GM12891 (cell line): ENCODE data around the gene DHDDS.

ENCODE experiments used
- DNase-seq: peaks from one replicate; pipeline ENCODE4 v3.0.0; 2011; ENCODE audit warnings: low spot score; ENCODE audit not compliant: insufficient read length
- FAIRE-seq: peaks from 2 replicates; lab custom pipeline; 2011; peaks lifted over from hg19 to GRCh38; lab: Jason Lieb, UNC
- PAX5 ChIP-seq: IDR thresholded peaks from 2 replicates; pipeline ENCODE4 v1.6.1; 2011; ENCODE audit warnings: low read length, moderate library complexity, mild to moderate bottlenecking; ENCODE audit not compliant: insufficient read depth, severe bottlenecking
- POLR2A ChIP-seq: IDR thresholded peaks from 2 replicates; pipeline ENCODE4 v1.6.1; 2011; ENCODE audit warnings: low read depth, low read length, control low read depth
- POLR2AphosphoS5 ChIP-seq: IDR thresholded peaks from 2 replicates; pipeline ENCODE4 v1.6.1; 2011; ENCODE audit warnings: low read depth, low read length, control low read depth
- POU2F2 ChIP-seq: IDR thresholded peaks from 2 replicates; pipeline ENCODE4 v1.6.1; 2011; ENCODE audit warnings: low read depth, mild to moderate bottlenecking, control low read depth, low read length, moderate library complexity
- SPI1 ChIP-seq: IDR thresholded peaks from 2 replicates; pipeline ENCODE4 v1.6.1; 2011; ENCODE audit warnings: low read depth, low read length, control low read depth
- TAF1 ChIP-seq: IDR thresholded peaks from 2 replicates; pipeline ENCODE4 v1.6.1; 2011; ENCODE audit warnings: low read depth, low read length, control low read depth

The DHDDS gene

GRCh38 chr1:26417111-26417759, 14.9 kb upstream of the DHDDS start:
- DNase-seq = peak; percentile 72
- TF ChIP-seq TAF1 (no peak), PAX5 (no peak), SPI1 (no peak), POU2F2 (no peak), POLR2A (no peak), POLR2AphosphoS5 (no peak)
- FAIRE-seq = peak; percentile 97

DNA sequence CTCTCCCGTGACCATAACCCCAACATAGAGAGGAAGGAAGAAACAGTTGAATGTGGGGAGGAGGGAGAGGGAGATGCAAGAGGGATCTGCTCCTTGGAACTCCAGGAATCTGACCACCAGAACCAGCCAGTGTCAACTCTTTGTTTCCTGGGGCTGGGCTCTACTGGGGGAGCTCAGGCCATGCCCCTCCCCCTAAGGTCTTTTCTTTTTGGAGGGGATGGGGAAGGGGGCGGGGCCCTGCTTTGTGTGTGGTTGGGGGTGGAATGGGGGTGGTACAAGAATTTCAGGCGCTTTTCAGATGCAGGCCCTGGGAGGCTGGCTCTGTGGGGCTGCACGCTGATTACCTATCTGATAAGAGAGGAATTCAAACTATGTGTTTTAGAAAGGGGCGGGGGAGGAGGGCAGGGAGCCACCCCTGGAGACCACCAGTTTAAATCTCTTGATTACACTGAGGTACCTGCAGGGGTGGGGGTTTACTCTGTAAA, 13.2 kb upstream of the DHDDS start:
- DNase-seq (no peak), FAIRE-seq (no peak)
- TF ChIP-seq POLR2A = no peak
- TF ChIP-seq POU2F2 = no peak
- TF ChIP-seq POLR2AphosphoS5 = no peak
- no peak for TF ChIP-seq PAX5
- TF ChIP-seq TAF1 = no peak
- TF ChIP-seq SPI1 = no peak

- DNase-seq (no peak), FAIRE-seq (no peak)
- TF ChIP-seq POU2F2 = no peak
- no peak for TF ChIP-seq POLR2A
Measured at GRCh38 chr1:26419494-26419893, 12.6 kb upstream of the DHDDS start.

DNA sequence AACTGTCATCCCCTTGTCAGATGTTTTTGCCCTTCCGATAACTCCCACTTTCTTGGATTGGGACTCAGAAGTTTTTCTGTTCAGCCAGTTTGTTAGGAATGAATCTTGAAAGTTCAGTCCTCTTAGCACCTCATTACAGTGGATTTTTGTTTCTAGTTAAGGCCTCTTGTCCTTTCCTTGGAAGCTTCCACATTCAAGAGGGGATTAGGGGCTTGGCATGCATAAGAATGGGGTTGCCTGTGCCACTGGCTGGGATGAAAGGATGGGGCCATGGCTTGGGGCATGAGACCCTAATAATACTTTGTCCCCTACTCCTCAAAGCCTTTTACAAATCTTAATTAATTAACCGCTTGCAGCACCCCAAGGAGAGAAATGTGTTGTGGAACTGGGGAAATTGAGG, 2.4 kb upstream of the DHDDS start:
- no peak for TF ChIP-seq POLR2A
- no peak for TF ChIP-seq TAF1
- TF ChIP-seq SPI1 = no peak
- no peak for TF ChIP-seq POLR2AphosphoS5
- no peak for TF ChIP-seq PAX5
- TF ChIP-seq POU2F2 = no peak
- FAIRE-seq (no peak), DNase-seq (no peak)

GRCh38 chr1:26432793-26433192, 672 bp downstream of the DHDDS start:
- TF ChIP-seq POLR2A (no peak), PAX5 (no peak), SPI1 (no peak), POLR2AphosphoS5 (no peak), TAF1 (no peak)
- DNase-seq (no peak), FAIRE-seq (no peak)

DNA sequence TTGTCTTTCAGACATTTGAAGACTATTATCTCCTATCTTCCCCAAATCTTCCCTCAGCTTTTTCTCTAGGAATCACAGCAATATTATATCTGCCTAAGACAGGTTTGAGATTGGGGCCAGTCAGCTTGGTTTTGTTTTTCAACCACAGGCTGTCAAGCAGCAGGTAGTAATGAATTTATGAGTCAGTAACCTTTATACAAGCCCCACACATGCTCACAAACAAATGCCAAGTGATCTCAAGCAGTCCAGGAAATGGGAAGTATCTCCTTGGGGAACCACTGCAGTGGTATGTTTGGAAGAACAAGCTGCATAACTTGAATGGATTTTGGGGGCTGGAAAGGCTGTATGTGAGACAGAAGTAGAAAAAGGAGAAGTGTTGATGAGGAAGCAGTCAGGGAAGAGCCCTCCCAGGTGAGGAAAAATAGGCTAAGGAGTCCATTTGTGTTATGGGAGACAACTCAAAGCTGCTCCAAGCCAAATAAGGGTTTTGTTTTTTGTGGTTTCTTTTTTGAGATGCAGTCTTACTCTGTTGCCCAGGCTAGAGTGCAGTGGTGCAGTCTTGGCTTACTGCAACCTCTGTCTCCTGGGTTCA, 2.1 kb downstream of the DHDDS start:
- FAIRE-seq (no peak), DNase-seq (no peak)
- TF ChIP-seq PAX5 (no peak), SPI1 (no peak), POLR2AphosphoS5 (no peak), TAF1 (no peak), POU2F2 (no peak), POLR2A (no peak)

- FAIRE-seq = no peak
- no peak for DNase-seq
- TF ChIP-seq POLR2A = no peak
- no peak for TF ChIP-seq SPI1
- TF ChIP-seq POU2F2 = no peak
- TF ChIP-seq PAX5 = no peak
- no peak for TF ChIP-seq POLR2AphosphoS5
- no peak for TF ChIP-seq TAF1
Measured at GRCh38 chr1:26438041-26438440, 5.9 kb downstream of the DHDDS start.

GRCh38 chr1:26440259-26440658, 8.1 kb downstream of the DHDDS start:
- DNase-seq (no peak), FAIRE-seq (no peak)
- TF ChIP-seq PAX5 (no peak), TAF1 (no peak), SPI1 (no peak), POU2F2 (no peak), POLR2AphosphoS5 (no peak), POLR2A (no peak)

GRCh38 chr1:26449868-26450267, 17.7 kb downstream of the DHDDS start:
- TF ChIP-seq POLR2AphosphoS5 (no peak), SPI1 (no peak), POU2F2 (no peak), PAX5 (no peak), TAF1 (no peak), POLR2A (no peak)
- FAIRE-seq = no peak

GRCh38 chr1:26450908-26451307, 18.8 kb downstream of the DHDDS start:
- FAIRE-seq = no peak
- DNase-seq = no peak
- TF ChIP-seq TAF1 = no peak
- TF ChIP-seq SPI1 = no peak
- TF ChIP-seq POLR2A = no peak

More at GRCh38 chr1:26449868-26450267, 17.7 kb downstream of the DHDDS start:
- no peak for DNase-seq
